ENCODE results near the gene CEP170. TPM values are rescaled to one million over a fixed set of nuclear protein-coding genes. Genes with fewer than 3 reads are reported as not detected.

Gene CEP170
- total RNA-seq, 1 experiment from 2014 or later = 94.7 TPM

- Mint-ChIP-seq H3K27me3 (ENCODE audit: low read depth) (no peaks in the 10 kb centered on the region), H3K9me3 (no peaks in the 10 kb centered on the region), H3K36me3 (no peaks in the 10 kb centered on the region), H3K4me1 (0 out of 2 replicates have a peak, but pooled peaks cover 3% of the 10 kb centered on the region), H3K4me3 (no peak overlapping the region), H3K27ac (no peak overlapping the region)
- DNase-seq (ENCODE audit: low spot score) (no peak), ATAC-seq (no peak)
- ChIA-PET POLR2A (no interaction called here), CTCF (no interaction called here)
- TF ChIP-seq NFYB (CRISPR knock-in tag; conservative IDR thresholded peaks at IDR 0.05; ENCODE audit: low read depth) (no peak), E2F4 (CRISPR knock-in tag; IDR thresholded peaks at IDR 0.05; ENCODE audit: borderline replicate concordance, low read depth) (no peak), CREM (CRISPR knock-in tag; IDR thresholded peaks at IDR 0.05) (no peak), ATF6 (CRISPR knock-in tag; IDR thresholded peaks at IDR 0.05) (no peak), CBFB (CRISPR knock-in tag; IDR thresholded peaks at IDR 0.05; ENCODE audit: low read depth) (no peak), HMGA2 (CRISPR knock-in tag; IDR thresholded peaks at IDR 0.05) (no peak), SOX15 (CRISPR knock-in tag; IDR thresholded peaks at IDR 0.05) (no peak), TP53 (CRISPR knock-in tag; IDR thresholded peaks at IDR 0.05) (no peak), NFATC4 (CRISPR knock-in tag; IDR thresholded peaks at IDR 0.05) (no peak), ZNF512 (CRISPR knock-in tag; IDR thresholded peaks at IDR 0.05; ENCODE audit: borderline replicate concordance) (no peak), FOXK1 (CRISPR knock-in tag; IDR thresholded peaks at IDR 0.05) (no peak), FOXP1 (CRISPR knock-in tag; IDR thresholded peaks at IDR 0.05; ENCODE audit: borderline replicate concordance) (no peak), IRF1 (CRISPR knock-in tag; IDR thresholded peaks at IDR 0.05) (no peak), PRRX2 (CRISPR knock-in tag; IDR thresholded peaks at IDR 0.05) (no peak), GABPB1 (CRISPR knock-in tag; IDR thresholded peaks at IDR 0.05) (no peak), SMAD4 (CRISPR knock-in tag; IDR thresholded peaks at IDR 0.05) (no peak)
- TF ChIP-seq, protein P1, sequence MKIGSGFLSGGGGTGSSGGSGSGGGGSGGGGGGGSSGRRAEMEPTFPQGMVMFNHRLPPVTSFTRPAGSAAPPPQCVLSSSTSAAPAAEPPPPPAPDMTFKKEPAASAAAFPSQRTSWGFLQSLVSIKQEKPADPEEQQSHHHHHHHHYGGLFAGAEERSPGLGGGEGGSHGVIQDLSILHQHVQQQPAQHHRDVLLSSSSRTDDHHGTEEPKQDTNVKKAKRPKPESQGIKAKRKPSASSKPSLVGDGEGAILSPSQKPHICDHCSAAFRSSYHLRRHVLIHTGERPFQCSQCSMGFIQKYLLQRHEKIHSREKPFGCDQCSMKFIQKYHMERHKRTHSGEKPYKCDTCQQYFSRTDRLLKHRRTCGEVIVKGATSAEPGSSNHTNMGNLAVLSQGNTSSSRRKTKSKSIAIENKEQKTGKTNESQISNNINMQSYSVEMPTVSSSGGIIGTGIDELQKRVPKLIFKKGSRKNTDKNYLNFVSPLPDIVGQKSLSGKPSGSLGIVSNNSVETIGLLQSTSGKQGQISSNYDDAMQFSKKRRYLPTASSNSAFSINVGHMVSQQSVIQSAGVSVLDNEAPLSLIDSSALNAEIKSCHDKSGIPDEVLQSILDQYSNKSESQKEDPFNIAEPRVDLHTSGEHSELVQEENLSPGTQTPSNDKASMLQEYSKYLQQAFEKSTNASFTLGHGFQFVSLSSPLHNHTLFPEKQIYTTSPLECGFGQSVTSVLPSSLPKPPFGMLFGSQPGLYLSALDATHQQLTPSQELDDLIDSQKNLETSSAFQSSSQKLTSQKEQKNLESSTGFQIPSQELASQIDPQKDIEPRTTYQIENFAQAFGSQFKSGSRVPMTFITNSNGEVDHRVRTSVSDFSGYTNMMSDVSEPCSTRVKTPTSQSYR (CRISPR knock-in tag; IDR thresholded peaks at IDR 0.05) = no peak
- TF ChIP-seq, protein P2, sequence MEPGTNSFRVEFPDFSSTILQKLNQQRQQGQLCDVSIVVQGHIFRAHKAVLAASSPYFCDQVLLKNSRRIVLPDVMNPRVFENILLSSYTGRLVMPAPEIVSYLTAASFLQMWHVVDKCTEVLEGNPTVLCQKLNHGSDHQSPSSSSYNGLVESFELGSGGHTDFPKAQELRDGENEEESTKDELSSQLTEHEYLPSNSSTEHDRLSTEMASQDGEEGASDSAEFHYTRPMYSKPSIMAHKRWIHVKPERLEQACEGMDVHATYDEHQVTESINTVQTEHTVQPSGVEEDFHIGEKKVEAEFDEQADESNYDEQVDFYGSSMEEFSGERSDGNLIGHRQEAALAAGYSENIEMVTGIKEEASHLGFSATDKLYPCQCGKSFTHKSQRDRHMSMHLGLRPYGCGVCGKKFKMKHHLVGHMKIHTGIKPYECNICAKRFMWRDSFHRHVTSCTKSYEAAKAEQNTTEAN (CRISPR knock-in tag; IDR thresholded peaks at IDR 0.05) = no peak
- TF ChIP-seq, protein P3, sequence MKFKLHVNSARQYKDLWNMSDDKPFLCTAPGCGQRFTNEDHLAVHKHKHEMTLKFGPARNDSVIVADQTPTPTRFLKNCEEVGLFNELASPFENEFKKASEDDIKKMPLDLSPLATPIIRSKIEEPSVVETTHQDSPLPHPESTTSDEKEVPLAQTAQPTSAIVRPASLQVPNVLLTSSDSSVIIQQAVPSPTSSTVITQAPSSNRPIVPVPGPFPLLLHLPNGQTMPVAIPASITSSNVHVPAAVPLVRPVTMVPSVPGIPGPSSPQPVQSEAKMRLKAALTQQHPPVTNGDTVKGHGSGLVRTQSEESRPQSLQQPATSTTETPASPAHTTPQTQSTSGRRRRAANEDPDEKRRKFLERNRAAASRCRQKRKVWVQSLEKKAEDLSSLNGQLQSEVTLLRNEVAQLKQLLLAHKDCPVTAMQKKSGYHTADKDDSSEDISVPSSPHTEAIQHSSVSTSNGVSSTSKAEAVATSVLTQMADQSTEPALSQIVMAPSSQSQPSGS (CRISPR knock-in tag; IDR thresholded peaks at IDR 0.05; ENCODE audit: borderline replicate concordance, low read depth) = no peak
- TF ChIP-seq, protein P4, sequence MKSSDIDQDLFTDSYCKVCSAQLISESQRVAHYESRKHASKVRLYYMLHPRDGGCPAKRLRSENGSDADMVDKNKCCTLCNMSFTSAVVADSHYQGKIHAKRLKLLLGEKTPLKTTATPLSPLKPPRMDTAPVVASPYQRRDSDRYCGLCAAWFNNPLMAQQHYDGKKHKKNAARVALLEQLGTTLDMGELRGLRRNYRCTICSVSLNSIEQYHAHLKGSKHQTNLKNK (CRISPR knock-in tag; IDR thresholded peaks at IDR 0.05) = no peak
Observed at GRCh38 chr1:243261390-243261789, 6.3 kb upstream of the CEP170 start.

All from WTC11 (cell line).